ENCODE results near the gene TNKS2. TPM values are rescaled to one million over a fixed set of nuclear protein-coding genes. Genes with fewer than 3 reads are reported as not detected.

The TNKS2 gene
- polyA plus RNA-seq, 1 of the 3 experiments (the other 2 are of a cell fraction), result 12.5 TPM

DNA sequence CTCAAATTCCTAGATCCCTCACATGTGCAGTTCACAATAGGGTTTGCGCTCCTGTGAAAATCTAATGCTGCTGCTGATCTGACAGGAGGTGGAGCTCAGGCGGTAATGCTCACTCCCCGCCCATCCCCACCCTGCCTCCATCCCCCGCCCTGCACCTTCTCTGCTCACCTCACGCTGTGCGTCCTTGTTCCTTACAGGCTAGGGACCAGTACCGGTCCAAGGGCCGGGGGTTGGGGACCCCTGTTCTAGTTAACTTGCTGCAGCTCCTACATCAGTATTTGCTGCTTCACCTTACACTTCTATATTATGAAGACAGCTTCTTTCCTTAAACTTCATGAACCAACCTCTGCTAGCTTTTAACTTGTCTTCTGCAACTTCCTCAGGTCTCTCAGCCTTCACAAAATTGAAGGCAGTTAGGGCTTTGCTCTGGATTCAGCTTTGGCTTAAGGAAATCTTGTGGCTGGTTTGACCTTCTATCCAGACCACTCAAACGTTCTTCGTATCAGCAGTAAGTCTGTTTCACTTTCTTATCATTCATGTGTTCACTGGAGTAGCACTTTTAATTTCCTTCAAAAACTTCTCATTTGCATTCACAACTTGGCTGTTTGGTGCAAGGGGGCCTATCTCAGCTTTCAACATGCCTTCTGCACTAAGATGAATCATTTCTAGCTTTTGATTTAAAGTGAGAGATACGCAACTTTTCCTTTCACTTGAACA, 1.7 kb upstream of the TNKS2 start:
- H3K36me3 ChIP-seq (replicated peaks in 1 of 2; ENCODE audit: control insufficient read depth in 1 of 2, insufficient read depth in 2 of 2, low read length in 1 of 2), result peaks cover 0 to under 1% of the 10 kb centered on the region in 2 experiments
- H3K27me3 ChIP-seq (ENCODE audit: insufficient read depth), result no peaks in the 10 kb centered on the region
- TF ChIP-seq YY1 (IDR thresholded peaks at IDR 0.05; ENCODE audit: low read depth) (no peak), MXI1 (IDR thresholded peaks at IDR 0.05; ENCODE audit: low read depth, low read length) (no peak), EZH2phosphoT487 (IDR thresholded peaks at IDR 0.05; ENCODE audit: borderline replicate concordance, low read depth) (no peak), TEAD4 (IDR thresholded peaks at IDR 0.05; ENCODE audit: borderline replicate concordance, insufficient read depth) (no peak), NRF1 (IDR thresholded peaks at IDR 0.05; ENCODE audit: low read depth, low read length) (no peak), FOXJ3 (CRISPR knock-in tag; IDR thresholded peaks at IDR 0.05) (no peak), FOSL2 (IDR thresholded peaks at IDR 0.05; ENCODE audit: borderline replicate concordance, low read depth) (no peak), RAD21 (IDR thresholded peaks at IDR 0.05; ENCODE audit: low read length) (no peak), POLR2AphosphoS5 (IDR thresholded peaks at IDR 0.05; ENCODE audit: low read depth, low read length) (no peak), FOXM1 (IDR thresholded peaks at IDR 0.05; ENCODE audit: low read depth) (no peak), MEF2A (IDR thresholded peaks at IDR 0.05; ENCODE audit: borderline replicate concordance, low read depth) (no peak)
- TF ChIP-seq, protein P1, sequence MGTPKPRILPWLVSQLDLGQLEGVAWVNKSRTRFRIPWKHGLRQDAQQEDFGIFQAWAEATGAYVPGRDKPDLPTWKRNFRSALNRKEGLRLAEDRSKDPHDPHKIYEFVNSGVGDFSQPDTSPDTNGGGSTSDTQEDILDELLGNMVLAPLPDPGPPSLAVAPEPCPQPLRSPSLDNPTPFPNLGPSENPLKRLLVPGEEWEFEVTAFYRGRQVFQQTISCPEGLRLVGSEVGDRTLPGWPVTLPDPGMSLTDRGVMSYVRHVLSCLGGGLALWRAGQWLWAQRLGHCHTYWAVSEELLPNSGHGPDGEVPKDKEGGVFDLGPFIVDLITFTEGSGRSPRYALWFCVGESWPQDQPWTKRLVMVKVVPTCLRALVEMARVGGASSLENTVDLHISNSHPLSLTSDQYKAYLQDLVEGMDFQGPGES (IDR thresholded peaks at IDR 0.05; ENCODE audit: low read depth, low read length), result no peak
- TF ChIP-seq, protein P2, sequence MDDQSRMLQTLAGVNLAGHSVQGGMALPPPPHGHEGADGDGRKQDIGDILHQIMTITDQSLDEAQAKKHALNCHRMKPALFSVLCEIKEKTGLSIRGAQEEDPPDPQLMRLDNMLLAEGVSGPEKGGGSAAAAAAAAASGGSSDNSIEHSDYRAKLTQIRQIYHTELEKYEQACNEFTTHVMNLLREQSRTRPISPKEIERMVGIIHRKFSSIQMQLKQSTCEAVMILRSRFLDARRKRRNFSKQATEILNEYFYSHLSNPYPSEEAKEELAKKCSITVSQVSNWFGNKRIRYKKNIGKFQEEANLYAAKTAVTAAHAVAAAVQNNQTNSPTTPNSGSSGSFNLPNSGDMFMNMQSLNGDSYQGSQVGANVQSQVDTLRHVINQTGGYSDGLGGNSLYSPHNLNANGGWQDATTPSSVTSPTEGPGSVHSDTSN (IDR thresholded peaks at IDR 0.05), result no peak
- H3K79me2 ChIP-seq (ENCODE audit: insufficient read depth), result peaks cover 31% of the 10 kb centered on the region
- POLR2A ChIA-PET, result no interaction called here
- H3F3A ChIP-seq (replicated peaks; ENCODE audit: insufficient read depth), result peaks cover 4% of the 10 kb centered on the region
- DNase-seq, result no peak
- peaks cover 5 to 10% of the 10 kb centered on the region in 2 experiments; a peak in 3 of 4 replicates for H3K4me1 ChIP-seq (ENCODE audit: control insufficient read depth in 1 of 2, insufficient read depth in 2 of 2, low read depth in 1 of 2, low read length in 1 of 2)
- CTCF ChIA-PET, result interaction anchor here (1.1 to 1.5 kb wide), 4 partner anchors 11 to 38 kb away, joined by 3 to 5 read pairs (median 4); no protein-coding TSS in a partner anchor
- no peak overlapping the region for H2AFZ ChIP-seq (ENCODE audit: low read depth)
- no peak overlapping the region for H3K27ac ChIP-seq (ENCODE audit: low read depth in 2 of 2, low read length in 1 of 2)
- H3K9me2 ChIP-seq, result no peaks in the 10 kb centered on the region
- peaks cover 18% of the 10 kb centered on the region for H4K20me1 ChIP-seq (ENCODE audit: insufficient read depth)
- WGBS (ENCODE audit: low lambda C conversion rate), result 93% methylated on average over 11 of the region's 11 CpGs
- no peak overlapping the region for H3K4me3 ChIP-seq (ENCODE audit: low read depth in 2 of 2, low read length in 1 of 2)
- H3K9ac ChIP-seq, result no peak overlapping the region
- H3K4me2 ChIP-seq, result no peak overlapping the region
- H3K9me3 ChIP-seq, result no peaks in the 10 kb centered on the region

DNA sequence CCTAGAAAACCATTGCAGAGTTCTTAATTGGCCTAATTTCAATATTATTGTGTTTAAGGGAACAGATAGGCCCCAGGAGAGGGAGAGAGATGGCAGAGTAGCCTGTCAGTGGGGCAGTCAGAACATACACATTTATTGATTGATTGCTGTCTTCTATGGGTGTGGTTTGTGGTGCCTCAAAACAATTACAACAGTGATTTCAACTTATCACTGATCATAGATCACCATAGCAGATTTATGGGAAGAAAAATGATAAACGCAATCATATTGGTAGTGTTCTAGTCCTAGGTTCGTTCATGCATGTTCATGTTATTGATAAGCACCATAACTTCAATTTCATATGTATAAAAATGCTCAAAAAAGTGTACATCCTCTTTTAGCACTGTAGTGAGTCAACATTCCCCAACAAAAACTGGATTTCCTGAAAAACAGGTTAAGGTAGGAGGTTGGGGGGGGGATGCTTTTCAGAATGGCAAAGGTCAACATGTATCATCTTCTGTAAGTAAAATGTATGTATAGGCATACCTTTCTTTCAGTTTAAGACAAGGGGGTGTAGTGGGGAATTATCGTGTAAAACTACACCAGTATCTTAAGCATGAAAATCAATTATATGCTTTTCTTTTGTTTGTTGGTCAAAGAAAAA, 1.1 kb upstream of the TNKS2 start:
- Histone ChIP-seq H3K9me3 (no peaks in the 10 kb centered on the region), H3K36me3 (replicated peaks in 1 of 2; ENCODE audit: control insufficient read depth in 1 of 2, insufficient read depth in 2 of 2, low read length in 1 of 2) (peaks cover 1 to 7% of the 10 kb centered on the region in 2 experiments), H3K4me1 (ENCODE audit: control insufficient read depth in 1 of 2, insufficient read depth in 2 of 2, low read depth in 1 of 2, low read length in 1 of 2) (peaks cover 5 to 10% of the 10 kb centered on the region in 2 experiments; a peak in 3 of 4 replicates), H2AFZ (ENCODE audit: low read depth) (peak overlapping the region; percentile 98), H3K4me3 (ENCODE audit: low read depth in 2 of 2, low read length in 1 of 2) (peak overlapping the region; percentile 81 to 93; a peak in 2 of 4 replicates), H3K9ac (peak overlapping the region; percentile 84), H3K79me2 (ENCODE audit: insufficient read depth) (peaks cover 37% of the 10 kb centered on the region), H3K27ac (ENCODE audit: low read depth in 2 of 2, low read length in 1 of 2) (peak overlapping the region; percentile 82 to 95; a peak in 2 of 4 replicates), H4K20me1 (ENCODE audit: insufficient read depth) (peaks cover 22% of the 10 kb centered on the region), H3K27me3 (ENCODE audit: insufficient read depth) (no peaks in the 10 kb centered on the region), H3K9me2 (no peaks in the 10 kb centered on the region), H3F3A (replicated peaks; ENCODE audit: insufficient read depth) (peaks cover 4% of the 10 kb centered on the region), H3K4me2 (peak overlapping the region; percentile 71)
- ChIA-PET POLR2A (interaction anchor here (1.0 to 1.6 kb wide), 3 partner anchors 13 to 127 kb away, joined by 3 to 7 read pairs (median 6); partner anchors contain the start of gene BTAF1), CTCF (interaction anchor here (1.4 kb wide), 1 partner anchor 112 kb away, joined by 4 read pairs; the partner anchor contains the start of gene FGFBP3)
- WGBS (ENCODE audit: low lambda C conversion rate), result 75% methylated on average over 3 of the region's 3 CpGs
- TF ChIP-seq NFIC (IDR thresholded peaks at IDR 0.05; ENCODE audit: borderline replicate concordance), result no peak
- TF ChIP-seq, protein P1 (IDR thresholded peaks at IDR 0.05; ENCODE audit: low read depth, low read length), result no peak
- no peak for TF ChIP-seq MEF2A (IDR thresholded peaks at IDR 0.05; ENCODE audit: borderline replicate concordance, low read depth)
- TF ChIP-seq MXI1 (IDR thresholded peaks at IDR 0.05; ENCODE audit: low read depth, low read length), result no peak
- no peak for TF ChIP-seq YY1 (IDR thresholded peaks at IDR 0.05; ENCODE audit: low read depth)
- TF ChIP-seq EP300 (IDR thresholded peaks at IDR 0.05; ENCODE audit: borderline replicate concordance in 1 of 2, low read depth in 1 of 2, low read length in 1 of 2), result no peak
- TF ChIP-seq NRF1 (IDR thresholded peaks at IDR 0.05; ENCODE audit: low read depth, low read length), result no peak
- no peak for TF ChIP-seq TAF1 (IDR thresholded peaks at IDR 0.05; ENCODE audit: borderline replicate concordance, low read depth, low read length)
- no peak for TF ChIP-seq RFX5 (IDR thresholded peaks at IDR 0.05; ENCODE audit: low read length)
- DNase-seq, result no peak
